Loucy (cell line): ENCODE data around the gene FLRT3.

ENCODE experiments used
- H2AFZ ChIP-seq: fragments of 200-600 bp; sonication (generic); 2 replicates; pipeline ENCODE4 v1.6.0; 2016; ENCODE audit warnings: antibody characterized with exemption, mild to moderate bottlenecking, low read length, moderate library complexity
- H3F3A ChIP-seq: fragments of 200-600 bp; 2 replicates; pipeline ENCODE4 v1.6.0; 2016; ENCODE audit warnings: antibody characterized with exemption, low read depth, mild to moderate bottlenecking
- H3K27me3 ChIP-seq: fragments of 200-600 bp; sonication (generic); 2 replicates; pipeline ENCODE4 v1.6.1; 2014; ENCODE audit warnings: low read length, mild to moderate bottlenecking; ENCODE audit not compliant: insufficient read depth, poor library complexity, severe bottlenecking
- H3K36me3 ChIP-seq: fragments of 200-600 bp; sonication (generic); 2 replicates; pipeline ENCODE4 v1.6.1; 2016; ENCODE audit warnings: low read length; ENCODE audit not compliant: insufficient read depth
- H3K4me1 ChIP-seq: fragments of 200-600 bp; sonication (generic); 2 replicates; pipeline ENCODE4 v1.5.1; 2014; ENCODE audit warnings: low read length, mild to moderate bottlenecking; ENCODE audit not compliant: insufficient read depth, poor library complexity, severe bottlenecking
- H3K4me2 ChIP-seq: fragments of 200-600 bp; sonication (generic); 2 replicates; pipeline ENCODE4 v1.6.0; 2014; ENCODE audit warnings: antibody characterized with exemption, low read length, low read depth, mild to moderate bottlenecking; ENCODE audit not compliant: poor library complexity, severe bottlenecking
- H3K4me3 ChIP-seq: fragments of 200-600 bp; sonication (generic); 2 replicates; pipeline ENCODE4 v1.5.1; 2014; ENCODE audit warnings: low read length, mild to moderate bottlenecking, mixed read lengths; ENCODE audit not compliant: poor library complexity, severe bottlenecking
- H3K79me2 ChIP-seq: fragments of 200-600 bp; sonication (generic); 2 replicates; pipeline ENCODE4 v1.6.1; 2014; ENCODE audit warnings: low read length; ENCODE audit not compliant: insufficient read depth
- H3K9ac ChIP-seq: fragments of 200-600 bp; sonication (generic); 2 replicates; pipeline ENCODE4 v1.6.0; 2014; ENCODE audit warnings: mild to moderate bottlenecking, low read depth, low read length, moderate library complexity; ENCODE audit not compliant: poor library complexity, severe bottlenecking
- H3K9me2 ChIP-seq: fragments of 200-600 bp; sonication (generic); replicated peaks from 2 replicates; pipeline ENCODE4 v1.6.1; 2016; ENCODE audit warnings: low read depth, low read length, mixed read lengths
- H3K9me3 ChIP-seq: fragments of 200-600 bp; sonication (generic); 2 replicates; pipeline ENCODE4 v1.6.1; 2014; ENCODE audit warnings: mild to moderate bottlenecking, antibody characterized with exemption, low read length, low read depth; ENCODE audit not compliant: insufficient read depth
- H4K20me1 ChIP-seq: fragments of 200-600 bp; sonication (generic); 2 replicates; pipeline ENCODE4 v1.6.0; 2014; ENCODE audit warnings: antibody characterized with exemption, low read length, mild to moderate bottlenecking; ENCODE audit not compliant: insufficient read depth, poor library complexity, severe bottlenecking
- CTCF ChIP-seq: fragments of 200-600 bp; sonication (generic); conservative IDR thresholded peaks from 2 replicates; pipeline ENCODE4 v1.5.1; 2014; ENCODE audit warnings: mild to moderate bottlenecking, antibody characterized with exemption, low read length
- EZH2phosphoT487 ChIP-seq: fragments of 200-600 bp; IDR thresholded peaks from 2 replicates; pipeline ENCODE4 v1.6.1; 2018; ENCODE audit warnings: antibody characterized with exemption, mild to moderate bottlenecking, moderate library complexity, borderline replicate concordance

Gene FLRT3

GRCh38 chr20:14375416-14375985 is 38.1 kb upstream of the FLRT3 start:
- no peaks in the 10 kb centered on the region for H3K9me3 ChIP-seq
- H3K79me2 ChIP-seq = no peaks in the 10 kb centered on the region
- H3K9ac ChIP-seq = no peak overlapping the region
- H3F3A ChIP-seq = no peaks in the 10 kb centered on the region
- no peaks in the 10 kb centered on the region for H4K20me1 ChIP-seq
- TF ChIP-seq CTCF (no peak), EZH2phosphoT487 (no peak)
- H3K27me3 ChIP-seq = no peaks in the 10 kb centered on the region
- H3K4me2 ChIP-seq = no peak overlapping the region
- no peak overlapping the region for H2AFZ ChIP-seq
- H3K4me3 ChIP-seq = no peak overlapping the region
- H3K4me1 ChIP-seq = no peaks in the 10 kb centered on the region
- H3K36me3 ChIP-seq = no peaks in the 10 kb centered on the region
- 0 out of 2 replicates have a peak, but pooled peaks cover 4% of the 10 kb centered on the region for H3K9me2 ChIP-seq

GRCh38 chr20:14374196-14374595 is 36.8 kb upstream of the FLRT3 start:
- TF ChIP-seq CTCF (no peak), EZH2phosphoT487 (no peak)
- Histone ChIP-seq H3K4me1 (no peaks in the 10 kb centered on the region), H3K9me2 (0 out of 2 replicates have a peak, but pooled peaks cover 4% of the 10 kb centered on the region), H3K9me3 (no peaks in the 10 kb centered on the region), H3K4me3 (no peak overlapping the region), H3K36me3 (no peaks in the 10 kb centered on the region), H2AFZ (no peak overlapping the region), H3K9ac (no peak overlapping the region), H3F3A (no peaks in the 10 kb centered on the region), H4K20me1 (no peaks in the 10 kb centered on the region), H3K79me2 (no peaks in the 10 kb centered on the region), H3K4me2 (no peak overlapping the region), H3K27me3 (no peaks in the 10 kb centered on the region)

- TF ChIP-seq CTCF = no peak
- TF ChIP-seq EZH2phosphoT487 = no peak
- Histone ChIP-seq H3K4me1 (no peaks in the 10 kb centered on the region), H3K4me3 (no peak overlapping the region), H3K9me2 (no peaks in the 10 kb centered on the region), H4K20me1 (no peaks in the 10 kb centered on the region), H3K4me2 (no peak overlapping the region), H3K27me3 (no peaks in the 10 kb centered on the region), H2AFZ (no peak overlapping the region), H3K9me3 (no peaks in the 10 kb centered on the region; the same call in 1 of the 2 replicates), H3K9ac (no peak overlapping the region), H3F3A (no peaks in the 10 kb centered on the region), H3K79me2 (no peaks in the 10 kb centered on the region), H3K36me3 (no peaks in the 10 kb centered on the region)
These were observed 24.3 kb upstream of the FLRT3 start for GRCh38 chr20:14361509-14362345.
